ENCODE measurements around the gene HIPK4. TPM values are rescaled to one million over a fixed set of nuclear protein-coding genes. Genes with fewer than 3 reads are reported as not detected.

Gene HIPK4
- total and polyA plus RNA-seq, 2 experiments from 2014 or later = 0.21 to 0.52 TPM

- no peak overlapping the region for H3K4me2 ChIP-seq
- H3K4me3 Mint-ChIP-seq = no peak overlapping the region; the same call in 2 of the 3 replicates
- H3K9me2 ChIP-seq (ENCODE audit: insufficient read depth) = no peaks in the 10 kb centered on the region
- H3K4me1 Mint-ChIP-seq = peaks cover 6% of the 10 kb centered on the region; the same call in 1 of the 3 replicates
- H3K36me3 Mint-ChIP-seq (ENCODE audit: low read depth) = peaks cover 14% of the 10 kb centered on the region
- no peaks in the 10 kb centered on the region for H4K20me1 ChIP-seq (replicated peaks; ENCODE audit: insufficient read depth)
- 0 out of 2 replicates have a peak overlapping the region, but pooled peaks have one; percentile 6 for H3K27ac ChIP-seq (ENCODE audit: low read depth)
- H3K4me3 ChIP-seq = no peak overlapping the region
- H3K9me3 Mint-ChIP-seq = no peaks in the 10 kb centered on the region
- TF ChIP-seq CTCF (conservative IDR thresholded peaks at IDR 0.05; ENCODE audit: low read depth in 2 of 2) (peak; percentile 33 to 46), JUNB (IDR thresholded peaks at IDR 0.05; ENCODE audit: unreplicated experiment) (no peak)
- no peak overlapping the region for H3K27ac Mint-ChIP-seq
- H3K79me2 ChIP-seq (replicated peaks; ENCODE audit: insufficient read depth) = no peaks in the 10 kb centered on the region
- no peak overlapping the region for H2AFZ ChIP-seq
- H3F3A ChIP-seq (replicated peaks; ENCODE audit: low read depth) = no peaks in the 10 kb centered on the region
- DNase-seq (ENCODE audit: low spot score) (peak; percentile 64), ATAC-seq (peak; percentile 53)
- H3K4me1 ChIP-seq (ENCODE audit: insufficient read depth) = no peaks in the 10 kb centered on the region
- H3K36me3 ChIP-seq (ENCODE audit: insufficient read depth) = no peaks in the 10 kb centered on the region
- H3K27me3 ChIP-seq (ENCODE audit: insufficient read depth) = no peaks in the 10 kb centered on the region
- peaks cover 8% of the 10 kb centered on the region for H3K27me3 Mint-ChIP-seq (ENCODE audit: insufficient read depth, low read depth, poor library complexity)
Measured at GRCh38 chr19:40381321-40381720, 8.7 kb downstream of the HIPK4 start.

- no peak overlapping the region for H3K27ac Mint-ChIP-seq
- H3K9me2 ChIP-seq (ENCODE audit: insufficient read depth) = no peaks in the 10 kb centered on the region
- TF ChIP-seq CREB1 (CRISPR knock-in tag; IDR thresholded peaks at IDR 0.05; ENCODE audit: low read depth) (no peak), CTCF (conservative IDR thresholded peaks at IDR 0.05; ENCODE audit: low read depth in 2 of 2) (no peak), POLR2AphosphoS5 (IDR thresholded peaks at IDR 0.05; ENCODE audit: low read depth) (no peak; the same call in 1 of the 2 replicates), ZNF114 (CRISPR knock-in tag; IDR thresholded peaks at IDR 0.05) (no peak), EZH2 (IDR thresholded peaks at IDR 0.05; ENCODE audit: low read depth, unreplicated experiment) (no peak), ZNF462 (CRISPR knock-in tag; IDR thresholded peaks at IDR 0.05) (no peak), EZH2phosphoT487 (IDR thresholded peaks at IDR 0.05; ENCODE audit: unreplicated experiment) (no peak), JUNB (IDR thresholded peaks at IDR 0.05; ENCODE audit: unreplicated experiment) (no peak), NANOG (IDR thresholded peaks at IDR 0.05; ENCODE audit: borderline replicate concordance) (no peak)
Measured at GRCh38 chr19:40380199-40381037, 9.6 kb downstream of the HIPK4 start.

More at GRCh38 chr19:40380199-40381037, 9.6 kb downstream of the HIPK4 start:
- Histone ChIP-seq H3K79me2 (replicated peaks; ENCODE audit: insufficient read depth) (no peaks in the 10 kb centered on the region), H3K27me3 (ENCODE audit: insufficient read depth) (no peaks in the 10 kb centered on the region), H3K36me3 (ENCODE audit: insufficient read depth) (no peaks in the 10 kb centered on the region; the same call in 1 of the 2 replicates), H3F3A (replicated peaks; ENCODE audit: low read depth) (no peaks in the 10 kb centered on the region), H3K4me3 (no peak overlapping the region), H3K4me1 (ENCODE audit: insufficient read depth) (no peaks in the 10 kb centered on the region), H4K20me1 (replicated peaks; ENCODE audit: insufficient read depth) (no peaks in the 10 kb centered on the region), H2AFZ (no peak overlapping the region), H3K27ac (ENCODE audit: low read depth) (no peak overlapping the region), H3K4me2 (no peak overlapping the region)
- ATAC-seq (no peak; the same call in 2 of the 3 replicates), DNase-seq (ENCODE audit: low spot score) (no peak)
- H3K4me1 Mint-ChIP-seq = peaks cover 6% of the 10 kb centered on the region; the same call in 1 of the 3 replicates
- peaks cover 11% of the 10 kb centered on the region for H3K27me3 Mint-ChIP-seq (ENCODE audit: insufficient read depth, low read depth, poor library complexity)
- no peak overlapping the region for H3K4me3 Mint-ChIP-seq
- H3K9me3 Mint-ChIP-seq = no peaks in the 10 kb centered on the region
- H3K36me3 Mint-ChIP-seq (ENCODE audit: low read depth) = peaks cover 21% of the 10 kb centered on the region
